Choroid plexus epithelial cell (primary cell): Measurements from ENCODE around the gene TNRC6B.
A peak's percentile ranks its signal among the peaks of the same experiment; 100 is the strongest.

ENCODE experiments used
- DNase-seq: peaks from one replicate; pipeline ENCODE4 v3.0.0-alpha.2; 2010; ENCODE audit warnings: low read depth
- H3K4me3 ChIP-seq: 2 replicates; pipeline ENCODE4 v1.5.1; 2011; ENCODE audit warnings: low read depth, mild to moderate bottlenecking, control low read depth, low read length, moderate library complexity
- CTCF ChIP-seq: conservative IDR thresholded peaks from 2 replicates; pipeline ENCODE4 v1.5.1; 2011; ENCODE audit warnings: low read depth, mild to moderate bottlenecking, control low read depth, inconsistent platforms, low read length, moderate library complexity

Gene TNRC6B

GRCh38 chr22:40177738-40178416 is at the start of gene TNRC6B:
Gene TNRC6B (plus strand): TSS chr22:40177925. CDS start chr22:40178136, 211 bp downstream.
- peak within 1 kb of the TSS; percentile 69 for H3K4me3 ChIP-seq
- DNase-seq = peak; percentile 99
- no peak for TF ChIP-seq CTCF

DNA sequence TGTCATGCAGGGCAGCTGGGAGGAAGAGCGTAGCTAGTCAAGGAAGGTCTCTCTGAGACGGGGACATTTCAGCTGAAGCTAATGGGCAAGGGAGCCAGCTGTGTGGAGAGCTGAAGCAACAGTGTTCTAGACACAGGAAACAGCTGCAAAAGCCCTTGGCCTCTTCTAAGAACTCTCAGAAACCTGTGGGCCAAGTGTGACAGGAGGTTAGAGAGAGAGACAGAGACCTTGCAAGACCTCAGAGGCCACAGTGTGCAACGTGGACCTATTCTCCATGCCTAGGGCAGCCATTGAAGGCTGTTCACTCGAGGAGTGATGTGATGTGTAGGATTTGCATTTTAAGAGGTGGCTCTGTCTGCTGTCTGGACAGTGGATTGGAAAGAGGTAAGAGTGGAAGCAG is 48.7 kb upstream of the TNRC6B start:
- no peak for TF ChIP-seq CTCF
- no peak overlapping the region for H3K4me3 ChIP-seq
- no peak for DNase-seq

GRCh38 chr22:40137132-40137531 is 40.6 kb upstream of the TNRC6B start:
- no peak for TF ChIP-seq CTCF
- H3K4me3 ChIP-seq = no peak overlapping the region
- DNase-seq = no peak

- no peak for TF ChIP-seq CTCF
- H3K4me3 ChIP-seq = no peak overlapping the region
- DNase-seq = no peak
Measured at GRCh38 chr22:40138866-40139265, 38.9 kb upstream of the TNRC6B start.

DNA sequence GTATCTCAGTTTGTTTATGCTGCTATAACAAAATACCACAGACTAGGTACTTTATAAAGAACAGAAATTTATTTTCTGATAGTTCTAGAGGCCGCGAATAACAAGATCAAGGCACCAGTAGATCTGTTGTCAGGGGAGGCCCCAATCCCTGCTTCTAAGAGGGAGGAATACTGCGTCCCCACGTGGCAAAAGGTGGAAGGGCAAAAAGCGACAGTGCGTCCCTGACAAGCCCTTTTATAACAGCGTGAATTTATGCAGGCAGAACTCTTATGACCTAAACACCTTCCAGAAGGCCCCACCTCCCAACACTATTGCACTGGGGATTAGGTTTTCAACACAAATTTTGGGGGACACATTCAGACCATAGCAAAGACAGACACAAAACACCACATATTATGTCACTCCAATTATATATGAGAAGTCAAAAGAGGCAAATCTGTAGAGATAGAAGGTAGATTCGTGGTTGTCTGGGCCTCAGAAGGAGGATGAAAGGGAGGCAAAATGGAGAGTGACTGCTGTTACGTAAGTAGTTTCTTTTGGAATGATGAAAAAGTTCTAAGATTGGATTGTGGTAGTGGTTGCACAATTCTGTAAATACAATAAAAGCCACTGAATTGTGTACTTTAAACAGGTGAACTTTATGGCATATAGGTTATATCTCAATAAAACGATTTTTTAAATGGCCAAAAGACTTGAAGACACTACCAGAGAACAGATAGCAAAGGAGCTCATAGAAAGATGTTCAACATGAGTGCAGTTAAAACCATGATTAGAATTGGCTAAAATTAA is 30.1 kb upstream of the TNRC6B start:
- H3K4me3 ChIP-seq = no peak overlapping the region
- DNase-seq = no peak
- no peak for TF ChIP-seq CTCF

DNA sequence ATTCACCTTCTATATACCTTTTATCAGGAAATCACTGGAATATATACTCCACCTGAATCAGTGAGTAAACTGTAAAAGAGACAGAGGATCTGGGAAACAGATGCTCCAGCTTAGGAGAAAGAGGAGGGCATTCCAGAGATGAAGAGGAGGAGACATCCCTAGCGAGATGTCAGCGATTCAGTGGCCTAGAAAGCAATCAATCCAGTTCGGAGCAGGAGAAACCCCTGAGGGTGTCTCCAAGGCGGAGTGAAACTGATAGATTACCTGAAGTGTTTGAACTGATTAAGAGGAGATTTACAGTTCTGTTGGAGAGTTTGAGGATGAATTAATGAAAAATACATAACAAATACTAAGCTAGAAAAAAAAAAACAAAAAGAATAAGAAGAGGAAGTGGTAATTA is 24.5 kb upstream of the TNRC6B start:
- no peak for TF ChIP-seq CTCF
- no peak for DNase-seq
- H3K4me3 ChIP-seq = no peak overlapping the region
